A673 (cell line): Measurements from ENCODE around the gene ESAM. TPM values are rescaled to one million over a fixed set of nuclear protein-coding genes. Genes with fewer than 3 reads are reported as not detected.
A peak's percentile ranks its signal among the peaks of the same experiment; 100 is the strongest.

Source experiments
- BruUV-seq: library from RNA; stranded (reverse); fragments of 400-500 nt; replicated peaks from 2 replicates; lab custom pipeline; 2021; lab: Mats Ljungman, UMichigan
- CTCF ChIA-PET: fragments of 300-600 bp; sonication (Branson Sonifier 250); formaldehyde crosslinking; loops from one replicate; lab custom pipeline; 2022; ENCODE audit warnings: antibody characterized with exemption; lab: Charles Lee
- POLR2A ChIA-PET: fragments of 300-600 bp; sonication (Branson Sonifier 250); formaldehyde crosslinking; loops from one replicate; lab custom pipeline; 2022; ENCODE audit warnings: antibody characterized with exemption; ENCODE audit not compliant: low non-redundant PET; lab: Charles Lee
- DNase-seq: peaks from one replicate; pipeline ENCODE4 v3.0.0-alpha.2; 2015; ENCODE audit warnings: low spot score
- H3K27ac ChIP-seq: fragments of 200-600 bp; sonication (generic); 2 replicates; pipeline ENCODE4 v1.5.1; 2016; ENCODE audit warnings: mixed run types, low read depth, mild to moderate bottlenecking, mixed read lengths, antibody characterized with exemption, low read length; ENCODE audit not compliant: poor library complexity, severe bottlenecking
- H3K27me3 ChIP-seq: fragments of 200-600 bp; sonication (generic); replicated peaks from 2 replicates; pipeline ENCODE4 v1.6.1; 2017; ENCODE audit warnings: mixed run types, low read depth, mild to moderate bottlenecking, mixed read lengths, antibody characterized with exemption, low read length; ENCODE audit not compliant: insufficient read depth, poor library complexity
- H3K36me3 ChIP-seq: fragments of 200-600 bp; sonication (generic); 2 replicates; pipeline ENCODE4 v1.6.1; 2016; ENCODE audit warnings: mixed run types, mild to moderate bottlenecking, mixed read lengths, antibody characterized with exemption, low read length; ENCODE audit not compliant: insufficient read depth, poor library complexity, severe bottlenecking
- H3K4me1 ChIP-seq: fragments of 200-600 bp; sonication (generic); 2 replicates; pipeline ENCODE4 v1.6.1; 2017; ENCODE audit warnings: mixed run types, mild to moderate bottlenecking, mixed read lengths, antibody characterized with exemption, low read length; ENCODE audit not compliant: insufficient read depth, poor library complexity, severe bottlenecking
- H3K4me3 ChIP-seq: fragments of 200-600 bp; sonication (generic); 2 replicates; pipeline ENCODE4 v1.5.1; 2016; ENCODE audit warnings: low read depth, mixed run types, mild to moderate bottlenecking, mixed read lengths, low read length; ENCODE audit not compliant: poor library complexity, severe bottlenecking
- H3K9me3 ChIP-seq: fragments of 200-600 bp; sonication (generic); 2 replicates; pipeline ENCODE4 v1.6.1; 2016; ENCODE audit warnings: mixed run types, low read depth, mild to moderate bottlenecking, mixed read lengths, antibody characterized with exemption, low read length; ENCODE audit not compliant: poor library complexity, severe bottlenecking
- CTCF ChIP-seq: fragments of 300-800, 200-600 bp; sonication (generic); conservative IDR thresholded peaks from 2 replicates; pipeline ENCODE4 v1.5.1; 2017; ENCODE audit warnings: low read depth, mild to moderate bottlenecking, antibody characterized with exemption, low read length, moderate library complexity, mixed read lengths
- EZH2 ChIP-seq: fragments of 200-600 bp; sonication (generic); IDR thresholded peaks from 2 replicates; pipeline ENCODE4 v1.6.1; 2017; ENCODE audit warnings: borderline replicate concordance, low read depth, mild to moderate bottlenecking, mixed read lengths, antibody characterized with exemption, low read length; ENCODE audit not compliant: poor library complexity, severe bottlenecking
- intact Hi-C: fragments of 100-400 bp; cut with micrococcal nuclease; formaldehyde crosslinking; loops from one replicate; pipeline ENCODE4 v1.10.0; 2022; ENCODE audit not compliant: unreplicated experiment
- total RNA-seq: library from RNA; stranded (reverse); gene quantifications from 2 replicates; pipeline ENCODE4 v1.2.3, GENCODE V29; 2021

The ESAM gene
- total RNA-seq, 1 experiment from 2014 or later: 1.5 TPM

- ChIA-PET CTCF (interaction anchor here (1.3 to 1.7 kb wide), 2 partner anchors 36 to 75 kb away, joined by 6 to 7 read pairs; no protein-coding TSS in a partner anchor), POLR2A (interaction anchor here (0.6 kb wide), 1 partner anchor 341 kb away, joined by 5 read pairs; no protein-coding TSS in a partner anchor)
- Histone ChIP-seq H3K27me3 (no peaks in the 10 kb centered on the region), H3K36me3 (no peaks in the 10 kb centered on the region), H3K4me1 (peaks cover 25% of the 10 kb centered on the region), H3K4me3 (peak overlapping the region; percentile 97), H3K9me3 (no peaks in the 10 kb centered on the region), H3K27ac (peak overlapping the region; percentile 99)
- DNase-seq: peak; percentile 48
- TSS peak; percentile 76 for BruUV-seq
- intact Hi-C loops: no loop called here
- TF ChIP-seq EZH2: no peak
- TF ChIP-seq CTCF: no peak
These were observed 38.9 kb upstream of the ESAM start for GRCh38 chr11:124801014-124801413.

- no peaks in the 10 kb centered on the region for H3K9me3 ChIP-seq
- ChIA-PET POLR2A (interaction anchor here (0.6 kb wide), 1 partner anchor 50 kb away, joined by 5 read pairs; no protein-coding TSS in a partner anchor), CTCF (interaction anchor here (0.5 to 1.7 kb wide), 4 partner anchors 36 to 76 kb away, joined by 3 to 7 read pairs (median 4); no protein-coding TSS in a partner anchor)
- no TSS peak for BruUV-seq
- H3K27me3 ChIP-seq: no peaks in the 10 kb centered on the region
- peak within 1 kb of the TSS; percentile 99 for H3K27ac ChIP-seq
- no peaks in the 10 kb centered on the region for H3K36me3 ChIP-seq
- TF ChIP-seq EZH2 (no peak), CTCF (no peak)
- H3K4me1 ChIP-seq: peaks cover 30% of the 10 kb centered on the region
- DNase-seq: peak; percentile 95
- intact Hi-C loops: no loop called here
- peak within 1 kb of the TSS; percentile 97 for H3K4me3 ChIP-seq
These were observed 38.3 kb upstream of the ESAM start, which contains the start of gene MSANTD2 for GRCh38 chr11:124800226-124800929. Gene MSANTD2 (minus strand): TSS chr11:124800406. CDS start chr11:124800380, 26 bp downstream.

GRCh38 chr11:124799348-124800225 lies 37.5 kb upstream of the ESAM start:
- Histone ChIP-seq H3K27ac (peak overlapping the region; percentile 99), H3K36me3 (no peaks in the 10 kb centered on the region), H3K4me1 (peaks cover 34% of the 10 kb centered on the region), H3K4me3 (peak overlapping the region; percentile 97), H3K9me3 (no peaks in the 10 kb centered on the region), H3K27me3 (no peaks in the 10 kb centered on the region)
- TF ChIP-seq EZH2: no peak
- no peak for TF ChIP-seq CTCF
- no TSS peak for BruUV-seq
- CTCF ChIA-PET: interaction anchor here (0.5 to 1.1 kb wide), 5 partner anchors 39 to 192 kb away, joined by 3 to 9 read pairs (median 3); no protein-coding TSS in a partner anchor
- POLR2A ChIA-PET: interaction anchor here (0.6 kb wide), 3 partner anchors 51 to 535 kb away, joined by 3 to 10 read pairs (median 5); no protein-coding TSS in a partner anchor
- peak; percentile 65 for DNase-seq
- intact Hi-C loops: no loop called here
